ENCODE results near the gene OSBPL8.

The OSBPL8 gene

DNA sequence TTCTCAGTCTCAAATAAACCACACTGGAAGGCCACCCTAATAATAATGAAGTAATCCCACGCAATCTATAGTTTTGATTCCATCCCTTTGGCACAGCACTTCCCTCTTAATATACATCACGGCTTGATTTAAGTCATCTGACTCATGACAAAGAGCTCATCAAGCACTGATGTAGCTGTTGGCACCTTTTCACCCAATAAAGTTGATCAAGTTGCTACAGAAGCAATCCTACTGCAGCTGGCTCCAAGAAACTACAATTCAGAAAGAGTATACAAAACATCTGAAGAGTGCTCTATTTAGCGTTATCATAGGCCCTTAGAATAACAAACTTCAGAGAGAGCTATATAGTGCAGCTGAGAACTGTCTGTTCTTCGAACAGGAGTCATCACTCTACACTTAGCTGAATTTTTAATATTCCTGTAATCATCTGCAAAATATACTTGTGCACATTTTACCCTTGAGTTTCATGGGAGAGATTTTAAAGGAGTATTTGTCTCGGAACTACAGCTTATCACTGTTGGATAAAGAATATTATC lies 94.9 kb downstream of the OSBPL8 start:
- DNase-seq (ENCODE audit: low read depth) = no peak

DNA sequence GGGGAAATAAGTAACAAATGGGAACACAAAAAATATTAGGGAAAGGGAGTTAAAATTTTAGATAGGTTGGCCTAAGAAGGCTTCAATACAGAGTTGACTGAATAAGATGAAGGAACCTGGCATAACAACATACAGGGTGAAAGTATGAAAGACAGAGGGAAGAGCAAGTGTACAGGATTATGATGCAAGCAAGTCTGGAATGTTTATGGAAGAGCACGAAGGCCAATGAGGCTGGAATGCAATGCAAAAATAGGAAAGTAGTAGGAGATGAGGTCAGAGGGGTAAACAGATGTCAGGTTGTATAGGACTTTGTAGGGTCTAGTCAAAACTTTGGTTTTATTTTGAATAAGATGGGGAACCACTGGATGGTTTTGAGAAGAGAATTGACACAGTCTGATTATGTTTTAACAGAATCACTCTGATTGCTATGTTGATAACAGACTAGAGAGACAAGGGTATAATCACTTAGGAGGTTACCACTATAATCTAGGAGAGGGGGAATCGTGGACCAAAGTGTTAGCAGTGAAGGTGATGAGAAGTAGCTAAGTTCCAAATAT lies 96.8 kb downstream of the OSBPL8 start:
- DNase-seq (ENCODE audit: low read depth) = no peak

GRCh38 chr12:76460807-76461206 lies 98.8 kb downstream of the OSBPL8 start:
- no peak for DNase-seq (ENCODE audit: low read depth)

DNA sequence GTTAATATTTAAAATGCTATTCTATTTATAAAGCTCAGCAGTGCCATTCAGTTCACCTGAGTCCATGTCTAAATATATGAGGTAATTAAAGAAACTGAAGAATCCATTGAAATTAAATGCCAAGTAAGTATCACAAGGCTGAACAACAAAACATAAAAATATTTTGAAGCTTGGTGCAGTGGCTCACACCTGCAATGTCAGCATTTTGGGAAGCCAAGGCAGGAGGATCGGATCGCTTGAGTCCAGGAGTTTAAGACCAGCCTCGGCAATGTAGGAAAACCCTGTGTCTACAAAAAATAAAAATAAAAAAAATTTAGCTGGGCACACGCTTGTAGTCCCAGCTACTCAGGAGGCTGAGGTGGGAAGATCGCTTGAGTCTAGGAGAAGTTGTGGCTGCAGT lies 101.8 kb downstream of the OSBPL8 start:
- DNase-seq (ENCODE audit: low read depth) = no peak

GRCh38 chr12:76457010-76457409 lies 102.6 kb downstream of the OSBPL8 start:
- no peak for DNase-seq (ENCODE audit: low read depth)

- no peak for DNase-seq (ENCODE audit: low read depth)
Measured at GRCh38 chr12:76455582-76456345, 103.8 kb downstream of the OSBPL8 start.

DNA sequence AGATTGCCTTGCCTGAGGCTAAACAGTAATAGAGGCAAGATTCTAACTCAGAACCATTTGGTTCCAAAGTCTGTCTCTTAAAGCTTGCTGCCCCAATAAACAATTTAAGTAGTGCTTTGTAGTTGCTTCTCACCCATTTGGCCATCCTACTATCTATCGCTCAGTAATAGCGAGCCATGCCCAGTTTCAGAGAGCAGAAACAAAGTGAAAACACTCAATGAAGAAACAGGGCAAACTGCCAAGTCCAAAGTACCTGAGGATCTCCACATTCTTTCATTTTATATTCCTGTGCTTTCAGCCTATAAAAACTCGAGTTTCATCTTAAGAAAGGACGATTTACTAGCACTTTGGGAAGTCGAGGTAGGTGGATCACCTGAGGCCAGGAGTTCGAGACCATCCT lies 108.0 kb downstream of the OSBPL8 start:
- no peak for DNase-seq (ENCODE audit: low read depth)

- no peak for DNase-seq (ENCODE audit: low read depth)
Measured at GRCh38 chr12:76450690-76451089, 108.9 kb downstream of the OSBPL8 start.

DNA sequence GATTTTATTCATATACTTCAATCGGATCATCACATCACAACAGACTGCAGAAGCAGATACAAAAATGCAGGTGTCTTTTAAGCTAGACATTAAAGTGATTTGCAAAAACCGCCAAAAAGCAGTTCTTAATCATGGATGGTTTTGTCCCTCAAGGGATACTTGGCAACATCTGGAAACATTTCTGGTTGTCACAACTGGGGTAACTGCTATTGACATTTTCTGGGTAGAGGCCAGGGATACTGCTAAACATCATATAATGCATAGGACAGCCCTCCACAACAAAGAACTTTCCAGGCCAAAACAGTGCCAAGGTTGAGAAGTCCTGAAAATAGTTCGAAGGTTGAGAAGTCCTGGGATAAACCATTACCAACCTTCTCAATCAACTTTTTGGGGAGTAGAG lies 109.6 kb downstream of the OSBPL8 start:
- no peak for DNase-seq (ENCODE audit: low read depth)

GRCh38 chr12:76449583-76449982 lies 110.0 kb downstream of the OSBPL8 start:
- DNase-seq (ENCODE audit: low read depth) = no peak

DNA sequence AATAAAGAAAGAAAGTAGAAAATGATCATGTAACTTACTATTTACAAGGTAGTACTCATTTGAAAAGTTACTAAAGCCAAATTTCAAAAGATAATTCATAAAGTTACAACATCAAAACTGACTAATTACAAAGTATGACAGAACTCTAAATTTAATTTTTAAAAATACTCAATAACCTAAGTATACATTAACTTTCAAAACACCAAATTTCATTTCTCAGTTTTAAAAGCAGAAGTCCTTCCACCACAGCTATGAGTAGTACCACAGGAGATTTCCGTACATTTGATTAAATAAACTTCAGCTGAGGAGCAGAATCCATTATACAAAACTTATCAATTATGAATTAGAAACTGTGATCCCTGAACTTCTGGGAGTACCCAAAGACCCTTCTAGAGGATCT lies 110.6 kb downstream of the OSBPL8 start:
- no peak for DNase-seq (ENCODE audit: low read depth)

DNA sequence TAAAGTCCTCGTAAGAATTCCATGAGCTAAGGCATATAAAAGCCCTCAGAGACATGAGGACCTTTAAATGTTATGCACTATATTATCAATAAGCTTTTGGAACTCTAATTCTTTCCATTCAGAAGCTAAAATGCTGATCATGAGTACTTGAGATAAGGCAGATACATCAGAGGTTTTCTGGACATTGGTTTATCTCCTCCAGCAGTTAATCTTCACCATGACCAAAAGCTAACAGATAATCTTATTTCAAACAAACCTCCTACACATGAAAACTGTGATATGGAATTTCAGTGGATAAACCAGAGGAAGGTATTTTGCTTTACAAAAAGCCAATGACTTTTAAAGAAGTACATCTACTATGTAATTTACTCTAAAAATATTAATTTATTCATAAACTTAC lies 113.5 kb downstream of the OSBPL8 start:
- no peak for DNase-seq (ENCODE audit: low read depth)

DNA sequence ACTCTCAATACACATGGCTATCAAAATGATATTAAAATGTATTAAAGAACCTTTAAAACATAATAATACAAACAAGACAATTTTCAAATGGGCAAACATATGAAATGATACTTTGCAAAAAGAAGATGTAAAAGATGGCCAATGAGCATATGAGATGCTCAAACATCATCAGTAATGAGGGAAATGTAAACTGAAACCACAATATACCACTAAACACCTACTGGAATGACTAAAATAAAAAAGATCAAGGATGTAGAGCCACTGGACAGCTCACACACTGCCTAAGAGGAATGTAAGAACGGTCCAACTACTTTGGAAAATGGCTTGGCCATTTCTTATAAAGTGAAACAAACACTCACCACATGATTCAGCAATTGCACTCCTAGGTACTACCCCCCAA lies 114.1 kb downstream of the OSBPL8 start:
- no peak for DNase-seq (ENCODE audit: low read depth)

DNA sequence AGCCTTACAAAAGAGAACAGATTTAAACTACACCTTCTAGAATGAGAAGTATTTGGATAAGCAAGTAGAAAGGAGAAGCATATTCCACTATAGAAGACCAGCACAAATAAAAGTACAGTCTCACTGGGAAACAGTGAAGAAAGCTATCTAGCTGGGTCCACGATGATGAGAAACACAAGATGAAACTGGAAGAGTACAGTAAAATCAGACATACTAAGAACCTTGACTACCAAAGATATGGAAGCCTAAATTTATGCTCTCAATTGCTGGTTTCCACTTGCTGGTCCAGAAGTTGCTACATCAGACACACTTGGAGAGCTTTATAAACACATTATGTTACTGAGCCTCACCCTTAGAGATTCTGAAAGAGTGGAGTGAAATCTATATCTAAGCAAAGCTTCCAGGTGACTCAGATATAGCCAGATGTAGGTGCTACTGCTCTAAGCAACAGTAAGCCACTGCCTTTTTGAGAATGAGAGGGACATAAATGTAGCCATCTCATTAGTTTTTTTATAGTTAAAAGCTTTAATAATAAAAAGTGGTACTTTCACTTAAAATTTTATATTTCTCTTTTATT lies 115.1 kb downstream of the OSBPL8 start:
- DNase-seq (ENCODE audit: low read depth) = no peak

DNA sequence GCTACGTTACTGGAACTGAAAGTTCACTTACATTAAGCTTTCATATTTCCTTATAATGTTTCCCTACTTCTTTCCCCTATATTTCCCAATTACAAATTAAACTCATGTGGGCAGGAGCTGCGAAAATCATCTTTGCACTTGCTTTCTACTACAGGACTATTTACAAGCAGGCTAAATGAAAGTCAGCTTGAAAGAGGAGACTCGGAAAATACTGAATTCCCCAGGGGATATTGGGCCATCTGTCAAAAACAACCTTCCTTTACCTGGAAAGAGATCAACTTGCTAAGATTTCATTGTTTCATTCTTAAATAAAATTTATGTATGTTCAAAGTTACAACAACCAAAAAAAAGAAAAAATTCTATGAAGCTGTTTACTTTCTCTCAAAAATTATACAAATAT lies 118.6 kb downstream of the OSBPL8 start:
- DNase-seq (ENCODE audit: low read depth) = no peak

DNA sequence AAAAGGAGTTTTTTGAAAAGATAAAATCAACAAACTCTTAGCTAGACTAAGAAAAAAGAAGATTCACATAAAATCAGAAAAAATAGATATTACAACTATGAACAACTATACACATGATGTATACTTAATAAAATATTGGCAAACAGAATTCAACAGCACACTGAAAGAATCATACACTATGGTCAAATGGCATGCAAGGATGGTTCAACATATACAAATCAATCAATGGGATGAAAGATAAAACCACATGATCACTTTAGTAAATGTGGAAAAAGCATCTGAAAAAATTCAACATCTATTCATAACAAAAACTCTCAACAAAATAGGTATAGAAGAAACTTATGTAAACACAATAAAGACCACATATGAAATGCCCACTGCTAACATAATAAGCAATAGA lies 126.8 kb downstream of the OSBPL8 start:
- DNase-seq (ENCODE audit: low read depth) = no peak

DNA sequence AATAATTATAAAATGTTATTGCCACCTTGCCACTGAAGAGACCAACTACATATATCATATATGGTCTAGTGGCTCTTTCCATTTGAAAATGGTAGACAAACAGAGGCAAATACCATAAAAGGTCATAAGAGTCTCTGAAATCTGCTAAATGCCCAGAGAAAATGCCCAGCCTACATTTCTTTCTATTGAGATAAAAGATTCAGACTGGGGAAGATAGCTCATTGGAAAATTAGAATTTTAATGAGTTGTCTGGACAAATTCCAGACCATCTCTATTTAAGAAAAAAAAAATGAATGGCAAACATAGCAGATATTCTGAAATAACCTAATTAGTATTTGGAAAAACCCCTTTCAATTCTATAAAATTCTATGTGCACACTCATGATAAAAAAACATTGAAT lies 131.5 kb downstream of the OSBPL8 start:
- DNase-seq (ENCODE audit: low read depth) = no peak

- no peak for DNase-seq (ENCODE audit: low read depth)
Measured at GRCh38 chr12:76426160-76426559, 133.4 kb downstream of the OSBPL8 start.

GRCh38 chr12:76424941-76425340 lies 134.6 kb downstream of the OSBPL8 start:
- DNase-seq (ENCODE audit: low read depth) = no peak

GRCh38 chr12:76422543-76423438 lies 136.8 kb downstream of the OSBPL8 start:
- no peak for DNase-seq (ENCODE audit: low read depth)

DNA sequence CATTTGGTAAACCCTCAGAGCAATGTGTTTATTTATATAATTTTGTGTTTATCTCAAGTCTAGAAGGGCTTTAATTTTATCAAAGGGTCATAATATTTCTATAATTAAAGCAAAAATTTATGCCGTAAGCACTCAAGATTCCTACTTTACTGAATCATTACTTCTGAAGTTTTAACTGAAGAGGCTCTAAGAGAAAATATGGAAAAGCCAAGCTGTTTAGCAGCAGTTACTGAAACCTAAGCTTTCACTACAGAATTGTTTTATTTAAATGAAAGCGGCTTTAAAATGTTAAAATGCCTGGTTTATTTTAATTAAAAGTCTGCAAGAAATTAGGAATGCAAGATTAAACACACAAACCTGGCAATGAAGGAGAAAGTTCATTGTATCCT lies 137.4 kb downstream of the OSBPL8 start:
- DNase-seq (ENCODE audit: low read depth) = no peak

- DNase-seq (ENCODE audit: low read depth) = no peak
Measured at GRCh38 chr12:76421046-76421445, 138.5 kb downstream of the OSBPL8 start.
